ENCODE measurements around the gene CHKA. TPM values are rescaled to one million over a fixed set of nuclear protein-coding genes. Genes with fewer than 3 reads are reported as not detected.

Gene CHKA
- total and polyA plus RNA-seq, 2 donors (not counting 3 experiments of a cell fraction or from before 2014, with no cell fraction given) = 21.4 to 25.1 TPM

- no peak overlapping the region for H2AFZ ChIP-seq (ENCODE audit: low read depth, low read length)
- no peaks in the 10 kb centered on the region for H3K79me2 ChIP-seq (ENCODE audit: control insufficient read depth, insufficient read depth, low read length)
- intact Hi-C loops (cut with micrococcal nuclease) (no loop called here), dilution Hi-C loops (cut with MboI; ENCODE audit: extremely low pct_ligation_motif_present, low sequenced_read_pairs) (no loop called here)
- POLR2A ChIA-PET = no interaction called here
- TF ChIP-seq MAX (IDR thresholded peaks at IDR 0.05; ENCODE audit: insufficient read depth, insufficient read length) = no peak
- no peak for TF ChIP-seq FOS (IDR thresholded peaks at IDR 0.05; ENCODE audit: borderline replicate concordance, insufficient read depth, low read length)
- TF ChIP-seq EZH2 (IDR thresholded peaks at IDR 0.05; ENCODE audit: borderline replicate concordance, low read depth, low read length, severe bottlenecking) = no peak
- TF ChIP-seq POLR2A (IDR thresholded peaks at IDR 0.05; ENCODE audit: low read depth, low read length) = no peak
- no peak for TF ChIP-seq JUN (IDR thresholded peaks at IDR 0.05; ENCODE audit: borderline replicate concordance, insufficient read depth, insufficient read length, low read depth)
- TF ChIP-seq GATA2 (IDR thresholded peaks at IDR 0.05; ENCODE audit: insufficient read depth, insufficient read length, low read depth, low read length) = no peak
- no peak overlapping the region for H3K9ac ChIP-seq (replicated peaks; ENCODE audit: extremely low read depth, insufficient read depth, low read length)
- H4K20me1 ChIP-seq (replicated peaks; ENCODE audit: control insufficient read depth, extremely low read depth, insufficient read depth, low read length) = no peaks in the 10 kb centered on the region
- H3K4me2 ChIP-seq (ENCODE audit: insufficient read depth, low read length) = no peak overlapping the region
- no peaks in the 10 kb centered on the region for H3K9me1 ChIP-seq (replicated peaks; ENCODE audit: control insufficient read depth, extremely low read depth, insufficient read depth, low read length)
- H3K9me3 ChIP-seq (replicated peaks; ENCODE audit: control insufficient read depth, insufficient read depth, low read length) = no peaks in the 10 kb centered on the region
- no peak overlapping the region for H3K27ac ChIP-seq (ENCODE audit: insufficient read depth, low read depth, low read length)
- FAIRE-seq = no peak
- BruUV-seq (replicated peaks) = TSS peak; percentile 31
- H3K4me3 ChIP-seq (replicated peaks in 1 of 3; ENCODE audit: insufficient read depth in 1 of 3, low read depth in 1 of 3, low read length in 3 of 3) = no peak overlapping the region
- DNase-seq (ENCODE audit: low read depth, low spot score) = no peak
- peaks cover 4 to 45% of the 10 kb centered on the region in 2 experiments for H3K36me3 ChIP-seq (ENCODE audit: control insufficient read depth in 2 of 2, extremely low read depth in 1 of 2, insufficient read depth in 2 of 2, low read length in 2 of 2)
- H3K27me3 ChIP-seq (ENCODE audit: control insufficient read depth in 2 of 2, insufficient read depth in 2 of 2, low read length in 2 of 2) = no peaks in the 10 kb centered on the region
- no peaks in the 10 kb centered on the region for H3K4me1 ChIP-seq (ENCODE audit: control insufficient read depth, extremely low read depth, insufficient read depth, low read length)
- CTCF ChIA-PET = no interaction called here
Observed at GRCh38 chr11:68049509-68050370, 71.4 kb downstream of the CHKA start.

Measured in endothelial cell of umbilical vein (primary cell).